BLaER1 treated with 17β-estradiol and CSF1 and Interleukin-3, amounts not matched to agents 10 nM and 100 nM (cell line): ENCODE results near the gene CUTA.
A peak's percentile ranks its signal among the peaks of the same experiment; 100 is the strongest.
"Not testable (repeated sequence)": the region's sequence is repeated elsewhere in the genome, so short reads cannot be mapped to it uniquely, and the experiment has no call there.

ENCODE experiments used
- H3K27ac ChIP-seq, 11 experiments: shearing (Covaris generic); formaldehyde crosslinking; 2 replicates each; pipeline ENCODE4 v1.8.1; 2022
- H3K27me3 ChIP-seq, 11 experiments: shearing (Covaris generic); formaldehyde crosslinking; 2 replicates each; pipeline ENCODE4 v1.8.1; 2022
- H3K36me3 ChIP-seq, 11 experiments: shearing (Covaris generic); formaldehyde crosslinking; 2 replicates each; pipeline ENCODE4 v1.8.1; 2022
- H3K4me1 ChIP-seq, 10 experiments: shearing (Covaris generic); formaldehyde crosslinking; 2 replicates each; pipeline ENCODE4 v1.8.1; 2022
- H3K4me2 ChIP-seq, 11 experiments: shearing (Covaris generic); formaldehyde crosslinking; 2 replicates each; pipeline ENCODE4 v1.8.1; 2022
- H3K4me3 ChIP-seq, 10 experiments: shearing (Covaris generic); formaldehyde crosslinking; 2 replicates each; pipeline ENCODE4 v1.8.1; 2022
- H3K9ac ChIP-seq, 11 experiments: shearing (Covaris generic); formaldehyde crosslinking; 2 replicates each; pipeline ENCODE4 v1.8.1; 2022
- H3K9me3 ChIP-seq, 11 experiments: shearing (Covaris generic); formaldehyde crosslinking; replicated peaks in 1 of 11; 2 replicates each; pipeline ENCODE4 v1.8.1; 2022
- H4K20me1 ChIP-seq, 11 experiments: shearing (Covaris generic); formaldehyde crosslinking; 2 replicates each; pipeline ENCODE4 v1.8.1; 2022
- Cebpa-rat ChIP-seq, 11 experiments: shearing (Covaris generic); IDR thresholded peaks; 2 replicates each; pipeline ENCODE4 v1.8.1; 2022

The CUTA gene

GRCh38 chr6:33411632-33412005 lies 6.3 kb downstream of the CUTA start:
- H3K9me3 ChIP-seq, result no peaks in the 10 kb centered on the region
- H3K4me1 ChIP-seq, result peaks cover 62 to 67% (median 65%) of the 10 kb centered on the region in 10 experiments
- H3K27ac ChIP-seq, result peak overlapping the region in 10 of 11 experiments; percentile 75 to 93 (median 84); a peak in 20 of 22 replicates
- peak overlapping the region; percentile 73 to 86 (median 78) for H3K4me3 ChIP-seq
- no peak for TF ChIP-seq Cebpa-rat (IDR thresholded peaks at IDR 0.05)
- peak overlapping the region; percentile 87 to 99 (median 93) for H3K4me2 ChIP-seq
- peak overlapping the region; percentile 77 to 90 (median 84) for H3K9ac ChIP-seq
- H4K20me1 ChIP-seq, result peaks cover 6 to 43% (median 20%) of the 10 kb centered on the region in 11 experiments; a peak in 13 of 22 replicates
- peaks cover 39 to 67% (median 61%) of the 10 kb centered on the region in 11 experiments for H3K36me3 ChIP-seq
- no peaks in the 10 kb centered on the region for H3K27me3 ChIP-seq

GRCh38 chr6:33410711-33411631 lies 6.9 kb downstream of the CUTA start, which contains the start of gene PHF1:
Gene PHF1, plus strand, starts transcription at chr6:33411014. Its CDS starts 1,250 bp downstream, at chr6:33412264.
- peak within 1 kb of the TSS; percentile 73 to 93 (median 84) for H3K27ac ChIP-seq
- H3K4me2 ChIP-seq, result peak within 1 kb of the TSS; percentile 87 to 99 (median 95)
- H3K4me3 ChIP-seq, result peak within 1 kb of the TSS; percentile 73 to 86 (median 78)
- TF ChIP-seq Cebpa-rat (IDR thresholded peaks at IDR 0.05), result no peak
- H3K36me3 ChIP-seq, result peaks cover 34 to 67% (median 61%) of the 10 kb centered on the region in 11 experiments
- peaks cover 5 to 43% (median 18%) of the 10 kb centered on the region in 11 experiments; a peak in 13 of 22 replicates for H4K20me1 ChIP-seq
- H3K27me3 ChIP-seq, result no peaks in the 10 kb centered on the region
- H3K9me3 ChIP-seq, result no peaks in the 10 kb centered on the region
- H3K4me1 ChIP-seq, result peaks cover 56 to 62% (median 60%) of the 10 kb centered on the region in 10 experiments
- H3K9ac ChIP-seq, result peak within 1 kb of the TSS; percentile 78 to 90 (median 85)

DNA sequence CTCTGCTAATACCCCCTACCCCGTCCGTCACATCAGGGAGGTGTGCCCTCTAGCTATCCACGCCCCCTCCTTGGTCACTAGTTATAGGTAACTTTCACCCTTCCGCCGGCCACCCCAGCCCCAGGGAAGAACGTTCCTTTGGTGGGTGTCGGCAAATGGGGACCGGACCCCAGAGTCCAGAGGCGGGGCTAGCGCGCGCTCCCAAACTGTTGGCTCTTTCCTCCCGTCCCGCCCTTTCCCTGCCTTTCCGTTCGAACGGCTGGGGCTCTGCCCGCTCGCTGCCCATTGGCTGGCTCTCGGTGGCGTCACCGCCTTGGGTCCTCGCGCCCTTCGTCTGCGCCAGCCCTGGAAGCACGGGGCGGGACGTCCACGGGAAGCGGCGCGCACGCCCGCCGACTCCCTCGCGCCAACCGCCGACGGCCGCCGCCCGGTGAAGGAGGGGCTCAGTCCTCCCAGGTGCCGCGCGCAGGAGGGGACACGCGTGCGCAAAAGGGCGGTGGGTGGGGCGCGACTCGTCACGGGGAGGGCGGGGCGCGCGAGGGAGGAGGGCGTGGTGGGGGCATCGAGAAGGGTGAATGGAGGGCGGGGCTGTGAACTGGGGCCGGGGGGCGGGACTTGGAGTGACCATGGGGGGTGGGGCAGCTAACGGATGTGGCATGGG lies 7.7 kb downstream of the CUTA start:
- H3K9me3 ChIP-seq, result no peaks in the 10 kb centered on the region
- peak overlapping the region; percentile 85 to 97 (median 92) for H3K4me2 ChIP-seq
- TF ChIP-seq Cebpa-rat (IDR thresholded peaks at IDR 0.05), result no peak
- H4K20me1 ChIP-seq, result peaks cover 5 to 43% (median 18%) of the 10 kb centered on the region in 11 experiments; a peak in 15 of 22 replicates
- peaks cover 26 to 67% (median 61%) of the 10 kb centered on the region in 11 experiments for H3K36me3 ChIP-seq
- H3K27ac ChIP-seq, result peak overlapping the region; percentile 73 to 93 (median 84); a peak in 21 of 22 replicates
- H3K4me3 ChIP-seq, result peak overlapping the region; percentile 73 to 86 (median 78)
- no peaks in the 10 kb centered on the region for H3K27me3 ChIP-seq
- H3K4me1 ChIP-seq, result peaks cover 55 to 62% (median 58%) of the 10 kb centered on the region in 10 experiments
- H3K9ac ChIP-seq, result peak overlapping the region; percentile 78 to 90 (median 85)

GRCh38 chr6:33407132-33407718 lies 10.7 kb downstream of the CUTA start:
- Histone ChIP-seq H4K20me1 (peaks cover 0 to 45% (median 18%) of the 10 kb centered on the region in 11 experiments; a peak in 13 of 22 replicates), H3K36me3 (peaks cover 0 to 68% (median 65%) of the 10 kb centered on the region in 11 experiments; a peak in 18 of 22 replicates), H3K27ac (no peak overlapping the region), H3K4me1 (peaks cover 34 to 51% (median 42%) of the 10 kb centered on the region in 10 experiments), H3K9ac (peak overlapping the region in 4 of 11 experiments; percentile 2 to 18 (median 5); a peak in 5 of 22 replicates), H3K4me3 (no peak overlapping the region), H3K4me2 (0 out of 22 replicates have a peak overlapping the region, but pooled peaks of 1 of the 11 experiments have one; percentile 43), H3K27me3 (no peaks in the 10 kb centered on the region), H3K9me3 (no peaks in the 10 kb centered on the region)
- TF ChIP-seq Cebpa-rat (IDR thresholded peaks at IDR 0.05), result no peak

GRCh38 chr6:33406126-33406525 lies 11.8 kb downstream of the CUTA start:
- H3K27ac ChIP-seq, result no peak overlapping the region; a peak in 1 of 22 replicates
- H4K20me1 ChIP-seq, result peaks cover 0 to 48% (median 18%) of the 10 kb centered on the region in 11 experiments; a peak in 12 of 22 replicates
- H3K9me3 ChIP-seq, result no peaks in the 10 kb centered on the region
- H3K4me1 ChIP-seq, result peaks cover 23 to 40% (median 33%) of the 10 kb centered on the region in 10 experiments
- no peaks in the 10 kb centered on the region for H3K27me3 ChIP-seq
- H3K4me3 ChIP-seq, result no peak overlapping the region
- TF ChIP-seq Cebpa-rat (IDR thresholded peaks at IDR 0.05), result no peak
- H3K9ac ChIP-seq, result peak overlapping the region in 4 of 11 experiments; percentile 18 to 41 (median 21); a peak in 2 of 22 replicates
- H3K4me2 ChIP-seq, result peak overlapping the region in 2 of 11 experiments; percentile 47 to 49; a peak in 1 of 22 replicates
- H3K36me3 ChIP-seq, result peaks cover 0 to 78% (median 76%) of the 10 kb centered on the region in 11 experiments; a peak in 18 of 22 replicates

DNA sequence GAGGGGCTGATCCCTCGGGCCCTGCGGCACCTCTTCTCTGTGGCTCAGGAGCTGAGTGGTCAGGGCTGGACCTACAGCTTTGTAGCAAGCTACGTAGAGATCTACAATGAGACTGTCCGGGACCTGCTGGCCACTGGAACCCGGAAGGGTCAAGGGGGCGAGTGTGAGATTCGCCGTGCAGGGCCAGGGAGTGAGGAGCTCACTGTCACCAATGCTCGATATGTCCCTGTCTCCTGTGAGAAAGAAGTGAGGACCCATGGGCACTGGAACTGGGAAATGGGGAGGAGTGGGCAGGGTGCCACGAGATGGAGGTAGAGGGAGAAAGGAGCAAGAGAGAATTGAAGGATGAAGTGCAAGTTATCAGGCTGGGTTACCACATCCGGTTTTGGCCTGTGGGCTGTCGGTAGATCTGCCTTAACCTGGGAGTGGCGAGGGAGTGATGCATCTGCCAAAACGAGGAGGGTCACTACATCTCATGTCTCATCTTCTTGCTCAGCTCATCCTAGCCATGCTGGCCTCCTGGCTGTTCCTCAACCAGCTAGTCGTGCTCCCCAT lies 12.4 kb downstream of the CUTA start:
- peak overlapping the region in 10 of 11 experiments; percentile 4 to 53 (median 21); a peak in 15 of 22 replicates for H3K4me2 ChIP-seq
- H4K20me1 ChIP-seq, result peaks cover 0 to 48% (median 18%) of the 10 kb centered on the region in 11 experiments; a peak in 12 of 22 replicates
- peaks cover 23 to 40% (median 33%) of the 10 kb centered on the region in 10 experiments for H3K4me1 ChIP-seq
- H3K27me3 ChIP-seq, result no peaks in the 10 kb centered on the region
- peak overlapping the region in 4 of 11 experiments; percentile 7 to 29 (median 17); a peak in 6 of 22 replicates for H3K27ac ChIP-seq
- no peak for TF ChIP-seq Cebpa-rat (IDR thresholded peaks at IDR 0.05)
- peaks cover 0 to 84% (median 82%) of the 10 kb centered on the region in 11 experiments; a peak in 18 of 22 replicates for H3K36me3 ChIP-seq
- no peak overlapping the region for H3K4me3 ChIP-seq
- no peaks in the 10 kb centered on the region for H3K9me3 ChIP-seq
- H3K9ac ChIP-seq, result peak overlapping the region in 9 of 11 experiments; percentile 12 to 46 (median 27); a peak in 7 of 22 replicates

DNA sequence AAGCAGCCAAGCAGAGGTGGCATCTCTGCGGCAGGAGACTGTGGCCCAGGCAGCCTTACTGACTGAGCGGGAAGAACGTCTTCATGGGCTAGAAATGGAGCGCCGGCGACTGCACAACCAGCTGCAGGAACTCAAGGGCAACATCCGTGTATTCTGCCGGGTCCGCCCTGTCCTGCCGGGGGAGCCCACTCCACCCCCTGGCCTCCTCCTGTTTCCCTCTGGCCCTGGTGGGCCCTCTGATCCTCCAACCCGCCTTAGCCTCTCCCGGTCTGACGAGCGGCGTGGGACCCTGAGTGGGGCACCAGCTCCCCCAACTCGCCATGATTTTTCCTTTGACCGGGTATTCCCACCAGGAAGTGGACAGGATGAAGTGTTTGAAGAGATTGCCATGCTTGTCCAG lies 13.0 kb downstream of the CUTA start:
- Histone ChIP-seq H3K4me3 (no peak overlapping the region), H3K9me3 (no peaks in the 10 kb centered on the region), H3K4me1 (peaks cover 22 to 40% (median 33%) of the 10 kb centered on the region in 10 experiments), H3K4me2 (peak overlapping the region in 10 of 11 experiments; percentile 4 to 53 (median 24); a peak in 14 of 22 replicates), H3K9ac (peak overlapping the region in 9 of 11 experiments; percentile 12 to 46 (median 28); a peak in 7 of 22 replicates), H4K20me1 (peaks cover 0 to 48% (median 18%) of the 10 kb centered on the region in 11 experiments; a peak in 12 of 22 replicates), H3K36me3 (peaks cover 0 to 90% (median 88%) of the 10 kb centered on the region in 11 experiments; a peak in 18 of 22 replicates), H3K27me3 (no peaks in the 10 kb centered on the region), H3K27ac (peak overlapping the region in 4 of 11 experiments; percentile 7 to 29 (median 17); a peak in 5 of 22 replicates)
- no peak for TF ChIP-seq Cebpa-rat (IDR thresholded peaks at IDR 0.05)

- not testable (repeated sequence) for H3K4me2 ChIP-seq, H3K9ac ChIP-seq, H3K9me3 ChIP-seq, H3K27me3 ChIP-seq, H3K4me3 ChIP-seq, H3K27ac ChIP-seq
- peaks cover 0 to 73% (median 46%) of the 10 kb centered on the region in 11 experiments; a peak in 16 of 22 replicates for H4K20me1 ChIP-seq
- H3K36me3 ChIP-seq, result peaks cover 0 to 100% (median 96%) of the 10 kb centered on the region in 11 experiments; a peak in 19 of 22 replicates
- H3K4me1 ChIP-seq, result peaks cover 9 to 31% (median 18%) of the 10 kb centered on the region in 10 experiments
Observed at GRCh38 chr6:33399881-33400280, 18.0 kb downstream of the CUTA start.

- peaks cover 0 to 99% (median 87%) of the 10 kb centered on the region in 11 experiments; a peak in 19 of 22 replicates for H3K36me3 ChIP-seq
- peaks cover 14 to 31% (median 20%) of the 10 kb centered on the region in 10 experiments for H3K4me1 ChIP-seq
- not testable (repeated sequence) for H3K4me2 ChIP-seq, H3K4me3 ChIP-seq, H3K27ac ChIP-seq, H3K27me3 ChIP-seq, H3K9me3 ChIP-seq
- 0 out of 22 replicates have a peak overlapping the region, but pooled peaks of 1 of the 11 experiments have one; percentile 15 for H3K9ac ChIP-seq
- H4K20me1 ChIP-seq, result peaks cover 0 to 73% (median 48%) of the 10 kb centered on the region in 11 experiments; a peak in 15 of 22 replicates
Observed at GRCh38 chr6:33398601-33399000, 19.3 kb downstream of the CUTA start.
